Measurements from ENCODE around the gene LGR5. TPM values are rescaled to one million over a fixed set of nuclear protein-coding genes. Genes with fewer than 3 reads are reported as not detected.
"Not testable (repeated sequence)": the region's sequence is repeated elsewhere in the genome, so short reads cannot be mapped to it uniquely, and the experiment has no call there.

LGR5 gene
- total RNA-seq, 8 experiments from 2014 or later, result 0.24 to 3.1 (median 0.31) TPM; not detected in 2

GRCh38 chr12:71546322-71546861 is 106.8 kb downstream of the LGR5 start:
- WGBS, 10 experiments, result 40 to 100% (median 83%) methylated on average over 1 to 2 of the region's 2 CpGs; no CpG with 5 or more reads in 4 of the 10 experiments
- no peak overlapping the region for H3K4me3 ChIP-seq
- ATAC-seq (replicated peaks in 6 of 8), result no peak
- H3K27ac ChIP-seq, result no peak overlapping the region
- H3K4me1 ChIP-seq (replicated peaks in 1 of 2), result no peaks in the 10 kb centered on the region
- in situ Hi-C loops (cut with MboI; ENCODE audit: low pct_unique_long_range_greater_than_20kb in 2 of 9, low sequenced_read_pairs in 9 of 9, unreplicated experiment in 9 of 9), result no loop called here

- H3K27ac ChIP-seq, result no peak overlapping the region
- WGBS, 10 experiments, result 33 to 89% (median 80%) methylated on average over 1 to 3 of the region's 3 CpGs; no CpG with 5 or more reads in 2 of the 10 experiments
- H3K4me1 ChIP-seq (replicated peaks in 1 of 2), result no peaks in the 10 kb centered on the region
- ATAC-seq (replicated peaks in 6 of 8), result no peak
- in situ Hi-C loops (cut with MboI; ENCODE audit: low pct_unique_long_range_greater_than_20kb in 2 of 9, low sequenced_read_pairs in 9 of 9, unreplicated experiment in 9 of 9), result no loop called here
- H3K4me3 ChIP-seq, result no peak overlapping the region
These were observed 109.3 kb downstream of the LGR5 start for GRCh38 chr12:71548893-71549292.

GRCh38 chr12:71551529-71551928 is 111.9 kb downstream of the LGR5 start:
- no peak for ATAC-seq (replicated peaks in 6 of 8)
- in situ Hi-C loops (cut with MboI; ENCODE audit: low pct_unique_long_range_greater_than_20kb in 2 of 9, low sequenced_read_pairs in 9 of 9, unreplicated experiment in 9 of 9), result loop anchor here in 1 of 9 experiments (25.0 kb wide), 1 partner anchor 139 kb away; no protein-coding TSS in a partner anchor
- Histone ChIP-seq H3K27ac (no peak overlapping the region), H3K4me1 (replicated peaks in 1 of 2) (no peaks in the 10 kb centered on the region), H3K4me3 (no peak overlapping the region)
- 43 to 70% (median 61%) methylated on average over 1 to 3 of the region's 3 CpGs; no CpG with 5 or more reads in 2 of the 10 experiments for WGBS, 10 experiments

GRCh38 chr12:71552728-71553501 is 113.3 kb downstream of the LGR5 start:
- no peak overlapping the region for H3K27ac ChIP-seq
- WGBS, 10 experiments, result 29 to 100% (median 78%) methylated on average over 1 to 5 of the region's 5 CpGs; no CpG with 5 or more reads in 2 of the 10 experiments
- no peak for ATAC-seq (replicated peaks in 6 of 8)
- H3K4me3 ChIP-seq, result no peak overlapping the region
- peaks cover 4 to 6% of the 10 kb centered on the region in 2 donors for H3K4me1 ChIP-seq (replicated peaks in 1 of 2)
- in situ Hi-C loops (cut with MboI; ENCODE audit: low pct_unique_long_range_greater_than_20kb in 2 of 9, low sequenced_read_pairs in 9 of 9, unreplicated experiment in 9 of 9), result loop anchor here in 1 of 9 experiments (25.0 kb wide), 1 partner anchor 141 kb away; no protein-coding TSS in a partner anchor

GRCh38 chr12:71555191-71555590 is 115.6 kb downstream of the LGR5 start:
- peaks cover 4 to 7% of the 10 kb centered on the region in 2 donors for H3K4me1 ChIP-seq (replicated peaks in 1 of 2)
- ATAC-seq (replicated peaks in 6 of 8), result no peak
- WGBS, 10 experiments, result 50 to 100% (median 84%) methylated on average over 1 of the region's 1 CpG; no CpG with 5 or more reads in 2 of the 10 experiments
- no peak overlapping the region for H3K4me3 ChIP-seq
- H3K27ac ChIP-seq, result no peak overlapping the region
- in situ Hi-C loops (cut with MboI; ENCODE audit: low pct_unique_long_range_greater_than_20kb in 2 of 9, low sequenced_read_pairs in 9 of 9, unreplicated experiment in 9 of 9), result loop anchor here in 1 of 9 experiments (25.0 kb wide), 1 partner anchor 143 kb away; no protein-coding TSS in a partner anchor

- not testable (repeated sequence) for H3K4me1 ChIP-seq (replicated peaks in 1 of 2); H3K27ac ChIP-seq; ATAC-seq (replicated peaks in 6 of 8); H3K4me3 ChIP-seq
- WGBS, 10 experiments, result no CpG with 5 or more reads among the region's 1 CpG
- in situ Hi-C loops (cut with MboI; ENCODE audit: low pct_unique_long_range_greater_than_20kb in 2 of 9, low sequenced_read_pairs in 9 of 9, unreplicated experiment in 9 of 9), result loop anchor here in 1 of 9 experiments (25.0 kb wide), 1 partner anchor 143 kb away; no protein-coding TSS in a partner anchor
These were observed 116.2 kb downstream of the LGR5 start for GRCh38 chr12:71555789-71556188.

- ATAC-seq (replicated peaks in 6 of 8), result peak in 5 of 8 experiments; percentile 68 to 86 (median 82)
- peaks cover 4 to 7% of the 10 kb centered on the region in 2 donors for H3K4me1 ChIP-seq (replicated peaks in 1 of 2)
- H3K4me3 ChIP-seq, result no peak overlapping the region
- in situ Hi-C loops (cut with MboI; ENCODE audit: low pct_unique_long_range_greater_than_20kb in 2 of 9, low sequenced_read_pairs in 9 of 9, unreplicated experiment in 9 of 9), result loop anchor here in 1 of 9 experiments (25.0 kb wide), 1 partner anchor 144 kb away; no protein-coding TSS in a partner anchor
- no peak overlapping the region for H3K27ac ChIP-seq
These were observed 116.8 kb downstream of the LGR5 start for GRCh38 chr12:71556448-71556847.

- ATAC-seq (replicated peaks in 6 of 8), result peak; percentile 13 to 98 (median 95)
- Histone ChIP-seq H3K4me1 (replicated peaks in 1 of 2) (peaks cover 4 to 7% of the 10 kb centered on the region in 2 donors), H3K27ac (no peak overlapping the region), H3K4me3 (no peak overlapping the region)
- WGBS, 10 experiments, result 0 to 61% (median 17%) methylated on average over 1 to 4 of the region's 4 CpGs; no CpG with 5 or more reads in 3 of the 10 experiments
- in situ Hi-C loops (cut with MboI; ENCODE audit: low pct_unique_long_range_greater_than_20kb in 2 of 9, low sequenced_read_pairs in 9 of 9, unreplicated experiment in 9 of 9), result loop anchor here in 1 of 9 experiments (25.0 kb wide), 1 partner anchor 145 kb away; no protein-coding TSS in a partner anchor
These were observed 117.3 kb downstream of the LGR5 start for GRCh38 chr12:71556875-71557274.

GRCh38 chr12:71558445-71558844 is 118.8 kb downstream of the LGR5 start:
- in situ Hi-C loops (cut with MboI; ENCODE audit: low pct_unique_long_range_greater_than_20kb in 2 of 9, low sequenced_read_pairs in 9 of 9, unreplicated experiment in 9 of 9), result loop anchor here in 1 of 9 experiments (25.0 kb wide), 1 partner anchor 146 kb away; no protein-coding TSS in a partner anchor
- no peak overlapping the region for H3K4me3 ChIP-seq
- H3K4me1 ChIP-seq (replicated peaks in 1 of 2), result peaks cover 7 to 8% of the 10 kb centered on the region in 2 donors
- ATAC-seq (replicated peaks in 6 of 8), result no peak
- H3K27ac ChIP-seq, result no peak overlapping the region
- WGBS, 10 experiments, result 0 to 100% (median 88%) methylated on average over 2 to 3 of the region's 3 CpGs; no CpG with 5 or more reads in 1 of the 10 experiments

- ATAC-seq (replicated peaks in 6 of 8), result peak in 2 of 8 experiments; percentile 28 to 33
- H3K27ac ChIP-seq, result no peak overlapping the region
- in situ Hi-C loops (cut with MboI; ENCODE audit: low pct_unique_long_range_greater_than_20kb in 2 of 9, low sequenced_read_pairs in 9 of 9, unreplicated experiment in 9 of 9), result loop anchor here in 1 of 9 experiments (25.0 kb wide), 1 partner anchor 151 kb away; no protein-coding TSS in a partner anchor
- H3K4me3 ChIP-seq, result no peak overlapping the region
- H3K4me1 ChIP-seq (replicated peaks in 1 of 2), result peaks cover under 1 to 5% of the 10 kb centered on the region in 2 donors
- 45 to 82% (median 66%) methylated on average over 2 to 11 of the region's 11 CpGs for WGBS, 10 experiments
These were observed 123.3 kb downstream of the LGR5 start for GRCh38 chr12:71562676-71563595.

GRCh38 chr12:71565535-71565934 is 125.9 kb downstream of the LGR5 start:
- H3K27ac ChIP-seq, result no peak overlapping the region
- no peak for ATAC-seq (replicated peaks in 6 of 8)
- WGBS, 10 experiments, result 11 to 100% (median 80%) methylated on average over 1 of the region's 1 CpG; no CpG with 5 or more reads in 4 of the 10 experiments
- no peak overlapping the region for H3K4me3 ChIP-seq
- in situ Hi-C loops (cut with MboI; ENCODE audit: low pct_unique_long_range_greater_than_20kb in 2 of 9, low sequenced_read_pairs in 9 of 9, unreplicated experiment in 9 of 9), result loop anchor here in 1 of 9 experiments (25.0 kb wide), 1 partner anchor 153 kb away; no protein-coding TSS in a partner anchor
- peaks cover 0 to 5% of the 10 kb centered on the region in 2 donors for H3K4me1 ChIP-seq (replicated peaks in 1 of 2)

- Histone ChIP-seq H3K27ac (no peak overlapping the region), H3K4me3 (no peak overlapping the region)
- WGBS, 10 experiments, result 0 to 90% (median 80%) methylated on average over 2 of the region's 2 CpGs; no CpG with 5 or more reads in 3 of the 10 experiments
These were observed 127.1 kb downstream of the LGR5 start for GRCh38 chr12:71566655-71567054.

More at GRCh38 chr12:71566655-71567054, 127.1 kb downstream of the LGR5 start:
- H3K4me1 ChIP-seq (replicated peaks in 1 of 2), result peaks cover 0 to 5% of the 10 kb centered on the region in 2 donors
- in situ Hi-C loops (cut with MboI; ENCODE audit: low pct_unique_long_range_greater_than_20kb in 2 of 9, low sequenced_read_pairs in 9 of 9, unreplicated experiment in 9 of 9), result loop anchor here in 1 of 9 experiments (25.0 kb wide), 1 partner anchor 154 kb away; no protein-coding TSS in a partner anchor
- ATAC-seq (replicated peaks in 6 of 8), result no peak
